ENCODE measurements around the gene IGLL1.
"Not testable (repeated sequence)": the region's sequence is repeated elsewhere in the genome, so short reads cannot be mapped to it uniquely, and the experiment has no call there.

DNA sequence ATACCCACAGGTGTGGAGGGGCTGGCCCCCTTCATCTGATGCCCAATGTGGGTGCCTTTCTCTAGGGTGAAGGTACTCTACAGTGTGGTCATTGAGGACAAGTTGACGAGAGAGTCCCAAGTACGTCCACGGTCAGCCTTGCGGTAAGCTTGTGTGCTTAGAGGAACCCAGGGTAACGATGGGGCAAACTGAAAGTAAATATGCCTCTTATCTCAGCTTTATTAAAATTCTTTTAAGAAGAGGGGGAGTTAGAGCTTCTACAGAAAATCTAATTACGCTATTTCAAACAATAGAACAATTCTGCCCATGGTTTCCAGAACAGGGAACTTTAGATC lies 41.4 kb downstream of the IGLL1 start:
- TF ChIP-seq CTCF, POLR2A (IDR thresholded peaks at IDR 0.05): not testable (repeated sequence)

All from adrenal gland (tissue), 5 donors.